Body of pancreas (tissue), 4 donors: ENCODE data around the gene MAP3K4. TPM values are rescaled to one million over a fixed set of nuclear protein-coding genes. Genes with fewer than 3 reads are reported as not detected.

Source experiments
- ATAC-seq: fragments of 150-250 bp; one replicate; pipeline ENCODE4 v1.9.1; 2016
- DNase-seq, 4 donors: peaks; one replicate each; pipeline ENCODE4 v3.0.0-alpha.2; 2019
- H3K27ac ChIP-seq, 4 donors: fragments of 200-600 bp; sonication (generic); 1 replicate in 3 of 4; 2 replicates in 1 of 4; pipeline versions ENCODE4 v1.5.1 to v1.6.1; 2016 to 2019; ENCODE audit warnings: mild to moderate bottlenecking in 1 of 4, mixed read lengths in 1 of 4, moderate library complexity in 1 of 4
- H3K27me3 ChIP-seq, 2 donors: fragments of 200-600 bp; sonication (generic); one replicate each; pipeline ENCODE4 v1.6.0; 2016; ENCODE audit warnings: mild to moderate bottlenecking in 1 of 2
- H3K36me3 ChIP-seq, 2 donors: fragments of 200-600 bp; sonication (generic); replicated peaks in 1 of 2; 2 replicates each; pipeline ENCODE4 v1.5.1; 2016; ENCODE audit warnings: low read depth in 2 of 2; ENCODE audit not compliant: insufficient read depth in 1 of 2
- H3K4me1 ChIP-seq: fragments of 200-600 bp; sonication (generic); one replicate; pipeline ENCODE4 v1.6.0; 2016
- H3K4me3 ChIP-seq, 2 donors: fragments of 200-600 bp; sonication (generic); 1 replicate in 1 of 2; 2 replicates in 1 of 2; pipeline ENCODE4 v1.5.1; 2016 to 2019
- H3K9me3 ChIP-seq, 3 donors: fragments of 200-600 bp; sonication (generic); 1 replicate in 2 of 3; 2 replicates in 1 of 3; pipeline ENCODE4 v1.5.1; 2016
- CTCF ChIP-seq, 7 experiments: fragments of 450-650 bp in 4 of 7; fragments of 200-600 bp in 3 of 7; sonication (generic) in 3 of 7; IDR thresholded peaks; one replicate each; pipeline ENCODE4 v1.5.1; 2016 to 2019; ENCODE audit warnings: antibody characterized with exemption in 7 of 7
- POLR2A ChIP-seq, 3 donors: fragments of 450-650 bp; IDR thresholded peaks; one replicate each; pipeline ENCODE4 v1.6.1; 2016; ENCODE audit warnings: antibody characterized with exemption in 3 of 3, mild to moderate bottlenecking in 2 of 3
- WGBS, 2 donors: methylation state at CpG; one replicate each; pipeline ENCODE4 v1.1.5; 2017; 5-methylcytosine and 5-hydroxymethylcytosine counted together
- intact Hi-C: fragments of 100-400 bp; cut with DNase I; formaldehyde crosslinking; loops from one replicate; pipeline ENCODE4 v1.15.1; 2023
- total RNA-seq, 2 donors: library from RNA; depleted of rRNA; stranded (reverse); fragments of >200 nt; gene quantifications; one replicate each; pipeline ENCODE4 v1.1.0, GENCODE V29; 2016

MAP3K4 gene
- total RNA-seq, 2 donors from 2014 or later, result 20.1 to 31.4 TPM

GRCh38 chr6:161103475-161103874, 111.9 kb downstream of the MAP3K4 start:
- intact Hi-C loops, result no loop called here
- no peaks in the 10 kb centered on the region for H3K27me3 ChIP-seq
- H3K4me3 ChIP-seq, result no peak overlapping the region
- no peak for DNase-seq
- no peak overlapping the region for H3K27ac ChIP-seq
- ATAC-seq, result no peak
- no peak for TF ChIP-seq CTCF (IDR thresholded peaks at IDR 0.05)
- TF ChIP-seq POLR2A (IDR thresholded peaks at IDR 0.05), result no peak
- H3K4me1 ChIP-seq, result peaks cover 15% of the 10 kb centered on the region
- no peaks in the 10 kb centered on the region for H3K9me3 ChIP-seq
- H3K36me3 ChIP-seq, result peaks cover 0 to 9% of the 10 kb centered on the region in 2 donors
- 91 to 97% methylated on average over 3 to 4 of the region's 4 CpGs for WGBS, 2 donors

GRCh38 chr6:161104966-161105365, 113.4 kb downstream of the MAP3K4 start:
- DNase-seq (no peak), ATAC-seq (no peak)
- H3K9me3 ChIP-seq, result no peaks in the 10 kb centered on the region
- peaks cover 0 to 14% of the 10 kb centered on the region in 2 donors for H3K36me3 ChIP-seq
- intact Hi-C loops, result no loop called here
- H3K27me3 ChIP-seq, result no peaks in the 10 kb centered on the region
- TF ChIP-seq POLR2A (IDR thresholded peaks at IDR 0.05) (no peak), CTCF (IDR thresholded peaks at IDR 0.05) (no peak)
- H3K4me3 ChIP-seq, result no peak overlapping the region
- peaks cover 15% of the 10 kb centered on the region for H3K4me1 ChIP-seq
- no peak overlapping the region for H3K27ac ChIP-seq

- H3K4me3 ChIP-seq, result no peak overlapping the region
- no peak for TF ChIP-seq POLR2A (IDR thresholded peaks at IDR 0.05)
- no peak for TF ChIP-seq CTCF (IDR thresholded peaks at IDR 0.05)
- no peak overlapping the region for H3K27ac ChIP-seq
- WGBS, 2 donors, result 100% methylated on average over 2 of the region's 2 CpGs
- ATAC-seq (no peak), DNase-seq (no peak)
- no peaks in the 10 kb centered on the region for H3K27me3 ChIP-seq
- intact Hi-C loops, result no loop called here
- no peaks in the 10 kb centered on the region for H3K9me3 ChIP-seq
- peaks cover 15% of the 10 kb centered on the region for H3K4me1 ChIP-seq
- H3K36me3 ChIP-seq, result peaks cover 0 to 14% of the 10 kb centered on the region in 2 donors
Measured at GRCh38 chr6:161105408-161105807, 113.8 kb downstream of the MAP3K4 start.

- peak; percentile 96 for ATAC-seq
- WGBS, 2 donors, result 58 to 72% methylated on average over 23 of the region's 23 CpGs
- Histone ChIP-seq H3K27ac (peak overlapping the region; percentile 52 to 81 (median 69)), H3K27me3 (no peaks in the 10 kb centered on the region), H3K36me3 (peaks cover 4 to 13% of the 10 kb centered on the region in 2 donors), H3K4me1 (peaks cover 15% of the 10 kb centered on the region), H3K4me3 (no peak overlapping the region), H3K9me3 (no peaks in the 10 kb centered on the region)
- peak; percentile 76 to 87 (median 86) for DNase-seq
- intact Hi-C loops, result no loop called here
- no peak for TF ChIP-seq POLR2A (IDR thresholded peaks at IDR 0.05)
- TF ChIP-seq CTCF (IDR thresholded peaks at IDR 0.05), result no peak
Measured at GRCh38 chr6:161107779-161108730, 116.5 kb downstream of the MAP3K4 start.
